Nephron (organoid): ENCODE results near the gene GSX2.
A peak's percentile ranks its signal among the peaks of the same experiment; 100 is the strongest.

Source experiments
- H3K27ac Mint-ChIP-seq, 3 experiments: 2 replicates each; pipeline ENCODE4 v1.8.0; 2020; ENCODE audit warnings: mixed read lengths in 3 of 3, mild to moderate bottlenecking in 2 of 3, moderate library complexity in 1 of 3
- H3K27me3 Mint-ChIP-seq: 2 replicates; pipeline ENCODE4 v1.8.0; 2021; ENCODE audit warnings: low read depth, mild to moderate bottlenecking, moderate library complexity, mixed read lengths
- H3K36me3 Mint-ChIP-seq: 2 replicates; pipeline ENCODE4 v1.8.0; 2020; ENCODE audit warnings: low read depth, mixed read lengths
- H3K4me1 Mint-ChIP-seq: 2 replicates; pipeline ENCODE4 v1.8.0; 2020; ENCODE audit warnings: mixed read lengths
- H3K4me3 Mint-ChIP-seq, 3 experiments: 2 replicates each; pipeline ENCODE4 v1.8.0; 2020; ENCODE audit warnings: mild to moderate bottlenecking in 3 of 3, mixed read lengths in 3 of 3, moderate library complexity in 2 of 3
- H3K9me3 Mint-ChIP-seq: 2 replicates; pipeline ENCODE4 v1.8.0; 2020; ENCODE audit warnings: mixed read lengths
- TF ChIP-seq, protein P1 (sequence below), 3 experiments: fragments of 200-600 bp; sonication (generic); IDR thresholded peaks; one replicate each; pipeline ENCODE4 v1.5.0; 2021; ENCODE audit warnings: antibody characterized with exemption in 3 of 3; ENCODE audit not compliant: unreplicated experiment in 3 of 3

The GSX2 gene

GRCh38 chr4:54102531-54103106, 2.7 kb downstream of the GSX2 start:
- no peaks in the 10 kb centered on the region for H3K36me3 Mint-ChIP-seq
- TF ChIP-seq, protein P1, sequence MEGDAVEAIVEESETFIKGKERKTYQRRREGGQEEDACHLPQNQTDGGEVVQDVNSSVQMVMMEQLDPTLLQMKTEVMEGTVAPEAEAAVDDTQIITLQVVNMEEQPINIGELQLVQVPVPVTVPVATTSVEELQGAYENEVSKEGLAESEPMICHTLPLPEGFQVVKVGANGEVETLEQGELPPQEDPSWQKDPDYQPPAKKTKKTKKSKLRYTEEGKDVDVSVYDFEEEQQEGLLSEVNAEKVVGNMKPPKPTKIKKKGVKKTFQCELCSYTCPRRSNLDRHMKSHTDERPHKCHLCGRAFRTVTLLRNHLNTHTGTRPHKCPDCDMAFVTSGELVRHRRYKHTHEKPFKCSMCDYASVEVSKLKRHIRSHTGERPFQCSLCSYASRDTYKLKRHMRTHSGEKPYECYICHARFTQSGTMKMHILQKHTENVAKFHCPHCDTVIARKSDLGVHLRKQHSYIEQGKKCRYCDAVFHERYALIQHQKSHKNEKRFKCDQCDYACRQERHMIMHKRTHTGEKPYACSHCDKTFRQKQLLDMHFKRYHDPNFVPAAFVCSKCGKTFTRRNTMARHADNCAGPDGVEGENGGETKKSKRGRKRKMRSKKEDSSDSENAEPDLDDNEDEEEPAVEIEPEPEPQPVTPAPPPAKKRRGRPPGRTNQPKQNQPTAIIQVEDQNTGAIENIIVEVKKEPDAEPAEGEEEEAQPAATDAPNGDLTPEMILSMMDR (IDR thresholded peaks at IDR 0.05; ENCODE audit: unreplicated experiment in 3 of 3): no peak
- H3K27me3 Mint-ChIP-seq: peaks cover 100% of the 10 kb centered on the region
- no peak overlapping the region for H3K27ac Mint-ChIP-seq
- peaks cover 42% of the 10 kb centered on the region for H3K4me1 Mint-ChIP-seq
- H3K4me3 Mint-ChIP-seq: peak overlapping the region; percentile 30 to 77 (median 70)
- H3K9me3 Mint-ChIP-seq: no peaks in the 10 kb centered on the region

DNA sequence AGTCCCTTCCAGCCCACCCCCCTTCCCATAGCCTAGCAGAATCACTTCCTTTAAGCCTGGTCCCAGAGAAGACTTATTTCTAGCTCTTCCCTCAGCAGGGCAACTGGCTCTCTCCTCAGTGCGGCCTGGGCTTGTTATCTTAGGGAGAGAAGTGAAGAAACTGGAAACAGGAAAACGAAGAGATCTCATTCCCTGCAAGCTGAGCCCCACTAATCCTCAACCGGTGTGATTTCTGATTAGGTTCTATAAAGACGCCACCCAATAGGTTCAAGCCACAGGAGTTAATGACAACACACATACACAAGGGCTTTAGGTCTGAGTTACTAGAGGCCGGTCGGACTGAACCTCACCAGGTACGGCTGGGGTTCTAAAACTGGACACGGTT, 3.2 kb downstream of the GSX2 start:
- H3K9me3 Mint-ChIP-seq: peaks cover under 1% of the 10 kb centered on the region
- peaks cover 100% of the 10 kb centered on the region for H3K27me3 Mint-ChIP-seq
- H3K4me1 Mint-ChIP-seq: peaks cover 45% of the 10 kb centered on the region
- H3K27ac Mint-ChIP-seq: no peak overlapping the region
- TF ChIP-seq, protein P1 (IDR thresholded peaks at IDR 0.05; ENCODE audit: unreplicated experiment in 3 of 3): no peak
- peak overlapping the region; percentile 70 to 77 (median 76) for H3K4me3 Mint-ChIP-seq
- no peaks in the 10 kb centered on the region for H3K36me3 Mint-ChIP-seq

GRCh38 chr4:54104907-54105306, 4.9 kb downstream of the GSX2 start:
- no peak overlapping the region for H3K27ac Mint-ChIP-seq
- no peak overlapping the region for H3K4me3 Mint-ChIP-seq
- H3K27me3 Mint-ChIP-seq: peaks cover 100% of the 10 kb centered on the region
- no peaks in the 10 kb centered on the region for H3K36me3 Mint-ChIP-seq
- peaks cover 3% of the 10 kb centered on the region for H3K9me3 Mint-ChIP-seq
- H3K4me1 Mint-ChIP-seq: peaks cover 49% of the 10 kb centered on the region
- TF ChIP-seq, protein P1 (IDR thresholded peaks at IDR 0.05; ENCODE audit: unreplicated experiment in 3 of 3): no peak

DNA sequence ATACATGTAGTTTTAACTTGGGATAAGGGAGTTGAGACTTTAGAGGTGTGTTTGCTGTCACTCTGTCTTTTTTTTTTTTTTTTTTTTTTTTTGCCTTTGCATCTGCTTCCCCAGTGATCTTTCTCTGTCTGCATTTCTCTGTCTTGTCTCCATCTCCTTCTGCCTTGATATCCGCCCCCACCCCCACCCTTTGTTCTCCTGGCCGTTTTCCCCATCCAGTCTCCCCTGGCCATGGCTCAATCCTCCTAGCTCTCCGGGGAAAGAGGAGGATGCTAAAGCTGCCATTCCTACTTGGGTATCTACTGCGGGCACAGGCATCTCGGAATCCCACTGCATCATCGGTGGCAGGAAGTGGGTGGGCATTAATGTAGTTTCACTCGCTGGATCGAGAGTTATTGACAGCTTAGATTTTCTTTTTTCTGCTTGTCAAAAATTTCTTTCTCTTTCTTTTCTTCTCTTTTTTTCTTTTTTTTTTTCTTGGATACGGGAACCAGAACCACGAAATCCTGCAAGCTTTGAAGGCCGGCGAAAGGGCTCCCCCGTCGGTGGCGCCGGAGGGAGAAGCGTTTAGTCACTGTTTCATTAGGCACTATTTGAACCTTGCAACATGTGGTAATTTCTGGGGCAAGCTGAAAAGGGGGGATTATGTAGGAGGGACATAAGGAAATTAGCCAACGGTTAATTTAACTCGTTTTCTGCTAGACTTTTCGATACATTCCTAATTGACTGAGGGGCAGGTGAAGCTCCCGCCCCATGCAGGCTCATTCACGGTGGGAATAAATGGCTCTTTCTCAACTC, 8.2 kb downstream of the GSX2 start:
- no peaks in the 10 kb centered on the region for H3K36me3 Mint-ChIP-seq
- H3K4me1 Mint-ChIP-seq: peaks cover 42% of the 10 kb centered on the region
- H3K4me3 Mint-ChIP-seq: peak overlapping the region; percentile 24 to 68 (median 58)
- TF ChIP-seq, protein P1 (IDR thresholded peaks at IDR 0.05; ENCODE audit: unreplicated experiment in 3 of 3): no peak
- no peak overlapping the region for H3K27ac Mint-ChIP-seq
- peaks cover 3% of the 10 kb centered on the region for H3K9me3 Mint-ChIP-seq
- peaks cover 98% of the 10 kb centered on the region for H3K27me3 Mint-ChIP-seq

DNA sequence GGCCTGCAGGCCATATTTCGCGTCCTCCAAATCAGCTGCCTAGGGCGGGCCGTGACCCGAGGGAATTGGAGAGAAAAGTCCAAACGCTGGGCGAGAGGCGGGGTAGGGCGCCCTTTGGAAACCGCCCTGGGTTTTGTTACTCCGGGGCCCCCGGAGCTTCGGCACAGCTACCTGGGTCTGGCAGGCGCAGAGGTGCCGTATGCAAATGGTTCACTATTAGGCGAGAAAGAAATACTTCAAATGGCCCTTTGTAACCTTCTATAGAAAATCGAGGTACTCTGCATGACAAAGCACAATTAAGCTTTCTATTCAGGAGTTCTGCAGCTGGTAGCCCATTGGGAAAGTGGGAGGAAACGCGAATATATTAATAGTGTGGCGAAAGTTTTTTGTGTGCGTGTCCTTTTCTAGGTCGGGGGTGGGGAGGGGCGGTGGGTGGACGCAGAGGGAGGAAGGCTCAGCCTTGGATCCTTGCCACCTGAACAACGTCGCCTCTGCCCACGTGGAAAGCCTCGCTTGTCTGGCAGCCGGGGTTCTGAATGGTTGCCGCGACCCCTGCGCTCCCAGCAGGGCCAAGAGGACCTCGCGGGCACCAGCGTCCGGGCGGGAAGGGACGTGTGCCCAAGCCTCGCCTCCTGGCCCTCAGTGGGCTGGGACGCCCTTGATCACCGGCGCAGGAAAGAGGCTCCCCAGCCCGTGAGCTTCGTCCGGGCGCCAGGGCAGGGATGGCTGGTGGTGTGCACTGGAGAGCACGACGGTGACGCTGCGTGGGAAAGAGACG, 9.5 kb downstream of the GSX2 start:
- Mint-ChIP-seq H3K9me3 (peaks cover 3% of the 10 kb centered on the region), H3K27me3 (peaks cover 95% of the 10 kb centered on the region), H3K36me3 (no peaks in the 10 kb centered on the region), H3K27ac (no peak overlapping the region), H3K4me1 (peaks cover 32% of the 10 kb centered on the region), H3K4me3 (peak overlapping the region in 2 of 3 experiments; percentile 56 to 60)
- TF ChIP-seq, protein P1 (IDR thresholded peaks at IDR 0.05; ENCODE audit: unreplicated experiment in 3 of 3): no peak
